GM21576 (cell line): ENCODE measurements around the gene ATP6V1F.
A peak's percentile ranks its signal among the peaks of the same experiment; 100 is the strongest.

ENCODE experiments used
- ATAC-seq: cut with Tn5 transposase; IDR thresholded peaks from one replicate; pipeline ENCODE4 v1.9.1; 2021; ENCODE audit warnings: mild to moderate bottlenecking, moderate library complexity; ENCODE audit not compliant: unreplicated experiment

ATP6V1F gene

DNA sequence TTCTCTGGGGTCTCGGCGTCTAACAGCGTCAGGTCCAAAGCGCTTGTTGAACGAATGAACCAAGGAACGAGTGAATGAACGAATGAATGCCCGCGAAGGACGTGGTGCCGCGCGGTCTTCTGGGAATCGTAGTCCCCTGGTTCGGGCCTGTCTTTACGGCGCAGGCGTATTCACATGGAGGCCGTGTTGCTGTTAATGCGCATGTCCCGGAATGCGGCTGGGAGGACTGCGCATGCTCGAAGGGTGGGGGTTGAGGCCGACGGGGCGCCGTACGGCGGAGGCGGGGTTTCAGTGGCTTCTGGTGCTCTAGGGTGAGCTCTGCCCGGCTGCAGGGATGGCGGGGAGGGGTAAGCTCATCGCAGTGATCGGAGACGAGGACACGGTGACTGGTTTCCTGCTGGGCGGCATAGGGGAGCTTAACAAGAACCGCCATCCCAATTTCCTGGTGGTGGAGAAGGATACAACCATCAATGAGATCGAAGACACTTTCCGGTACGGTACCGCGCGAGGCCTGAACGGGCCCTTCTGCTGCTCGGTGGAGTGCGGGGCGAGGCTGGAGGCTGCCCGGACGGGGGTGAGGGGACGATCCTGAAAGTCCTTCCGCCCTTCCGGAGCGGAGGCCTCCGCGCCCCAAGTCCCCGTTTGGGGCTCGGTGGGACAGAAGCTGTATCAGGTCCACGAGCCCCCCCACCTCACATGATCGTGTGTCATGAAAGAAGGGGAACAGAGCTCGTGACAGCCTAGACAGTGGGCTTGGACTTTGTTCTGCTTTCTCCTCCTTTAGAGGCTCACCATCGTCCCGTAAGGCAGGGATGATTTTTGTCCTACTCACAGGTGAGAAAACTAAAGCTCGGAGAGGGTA, at the start of gene ATP6V1F:
Gene ATP6V1F, plus strand, starts transcription at position 286 of the 862 bp plus-strand sequence. Its CDS starts 49 bp downstream, at position 335.
- peak; percentile 87 for ATAC-seq

DNA sequence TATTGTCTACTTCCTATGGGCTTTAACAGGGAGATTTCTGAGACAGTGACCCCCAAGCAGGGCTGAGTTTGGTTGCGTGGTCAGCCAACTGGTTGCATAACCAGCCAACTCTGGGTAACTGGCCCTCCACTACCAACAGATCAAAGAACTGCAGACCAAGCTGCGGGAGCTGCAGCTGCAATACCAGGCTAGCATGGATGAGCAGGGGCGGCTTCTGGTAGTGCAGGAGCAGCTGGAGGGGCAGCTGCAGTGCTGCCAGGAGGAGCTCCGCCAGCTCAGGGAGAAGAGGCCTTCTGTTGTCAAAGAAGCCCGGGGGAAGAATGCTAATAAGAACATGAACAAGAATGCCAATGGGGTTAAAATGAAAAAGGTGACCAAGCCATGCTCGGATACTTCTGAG, 48.2 kb upstream of the ATP6V1F start:
- ATAC-seq = no peak

- ATAC-seq = no peak
Observed at GRCh38 chr7:128815289-128815942, 47.2 kb upstream of the ATP6V1F start.

DNA sequence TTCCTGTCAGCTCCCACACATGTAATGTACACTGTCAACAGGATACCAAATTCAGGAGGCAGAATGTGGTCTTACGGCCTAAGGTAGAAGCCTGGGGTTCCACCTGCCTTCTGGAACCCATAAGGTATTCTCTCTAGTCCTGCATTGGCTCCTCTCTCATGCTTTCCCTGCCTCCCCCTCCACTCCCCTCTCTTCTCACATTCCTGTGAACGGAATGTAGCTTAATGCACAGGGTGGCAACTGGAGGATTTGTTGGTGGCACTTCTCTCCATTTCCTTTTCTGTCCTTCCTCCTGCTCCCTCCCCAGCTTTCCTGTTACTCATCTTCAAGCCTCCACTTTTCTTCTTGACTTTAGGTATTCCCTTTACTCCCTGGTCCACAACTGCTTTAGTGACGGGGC, 44.0 kb upstream of the ATP6V1F start:
- ATAC-seq = no peak

GRCh38 chr7:128821724-128822123, 40.9 kb upstream of the ATP6V1F start:
- ATAC-seq = no peak

DNA sequence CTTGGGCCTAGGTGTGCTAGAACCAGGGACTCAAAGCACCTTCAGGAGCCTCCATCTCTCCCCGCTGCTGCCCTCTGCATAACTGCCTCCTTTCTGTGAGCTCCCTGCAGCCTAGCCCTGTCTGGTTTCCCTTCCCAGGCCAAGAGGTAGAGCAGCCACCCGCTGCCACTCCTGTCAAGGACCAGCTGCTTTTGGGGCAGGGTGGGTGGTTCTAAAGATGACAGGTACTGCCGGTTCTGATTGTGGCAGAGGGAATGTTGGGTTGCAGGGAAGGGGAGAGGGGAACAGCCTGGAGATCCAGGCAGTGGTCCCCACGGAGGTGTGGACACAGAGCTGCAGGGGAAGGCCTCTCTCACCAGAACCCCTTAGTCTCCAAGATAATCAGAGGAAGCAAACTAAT, 36.1 kb upstream of the ATP6V1F start:
- ATAC-seq = no peak

DNA sequence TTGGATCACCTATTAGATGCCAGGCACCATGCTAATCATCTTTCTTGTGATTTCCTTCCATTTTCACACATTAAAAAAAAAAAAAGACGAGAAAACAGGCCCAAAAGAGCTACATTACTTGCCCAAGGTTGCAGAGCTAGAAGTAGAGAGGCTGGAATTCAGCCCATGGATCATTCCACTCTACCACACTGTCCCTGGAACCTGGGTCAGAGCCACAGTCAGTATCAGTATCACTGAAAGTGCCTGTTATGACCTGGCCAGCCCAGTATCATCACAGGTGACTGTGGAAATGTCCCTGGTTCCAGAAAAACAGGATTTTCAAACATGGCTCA, 35.8 kb upstream of the ATP6V1F start:
- no peak for ATAC-seq

DNA sequence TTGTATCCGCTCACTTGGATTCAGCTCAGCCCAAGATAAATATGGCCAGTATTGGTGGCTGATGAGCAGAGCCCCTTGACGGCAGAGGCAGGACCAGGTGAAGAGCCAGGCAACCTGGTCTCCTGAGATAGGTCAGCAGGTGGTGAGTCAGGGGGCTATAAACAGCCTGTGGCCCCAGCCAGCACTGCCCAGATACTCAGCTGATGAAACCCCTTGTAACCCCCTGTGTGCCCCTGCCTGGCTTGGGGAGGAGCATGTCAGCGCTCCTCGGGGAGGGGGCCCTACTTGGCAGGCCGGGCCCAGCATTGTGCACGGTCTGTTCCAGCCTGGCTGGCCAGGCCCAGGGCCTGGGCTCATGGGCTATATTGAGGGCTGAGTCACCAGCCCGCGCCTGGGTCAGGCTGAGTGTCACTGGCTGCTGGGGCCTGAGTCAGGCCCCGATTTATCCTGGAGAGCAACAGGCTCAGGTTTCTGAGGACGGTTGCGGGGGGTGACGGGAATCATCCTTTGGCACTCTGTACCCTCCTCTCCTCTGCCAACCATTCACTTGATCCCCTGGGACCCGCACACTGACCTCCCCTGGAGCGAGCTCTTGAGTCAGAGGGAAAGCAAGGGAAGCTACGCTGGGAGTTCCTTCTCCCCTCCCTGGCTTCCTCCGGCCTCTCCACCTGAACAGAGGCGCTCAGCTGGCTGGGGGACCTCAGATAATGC, 35.3 kb upstream of the ATP6V1F start:
- ATAC-seq = no peak

- no peak for ATAC-seq
Observed at GRCh38 chr7:128827971-128828711, 34.5 kb upstream of the ATP6V1F start.

DNA sequence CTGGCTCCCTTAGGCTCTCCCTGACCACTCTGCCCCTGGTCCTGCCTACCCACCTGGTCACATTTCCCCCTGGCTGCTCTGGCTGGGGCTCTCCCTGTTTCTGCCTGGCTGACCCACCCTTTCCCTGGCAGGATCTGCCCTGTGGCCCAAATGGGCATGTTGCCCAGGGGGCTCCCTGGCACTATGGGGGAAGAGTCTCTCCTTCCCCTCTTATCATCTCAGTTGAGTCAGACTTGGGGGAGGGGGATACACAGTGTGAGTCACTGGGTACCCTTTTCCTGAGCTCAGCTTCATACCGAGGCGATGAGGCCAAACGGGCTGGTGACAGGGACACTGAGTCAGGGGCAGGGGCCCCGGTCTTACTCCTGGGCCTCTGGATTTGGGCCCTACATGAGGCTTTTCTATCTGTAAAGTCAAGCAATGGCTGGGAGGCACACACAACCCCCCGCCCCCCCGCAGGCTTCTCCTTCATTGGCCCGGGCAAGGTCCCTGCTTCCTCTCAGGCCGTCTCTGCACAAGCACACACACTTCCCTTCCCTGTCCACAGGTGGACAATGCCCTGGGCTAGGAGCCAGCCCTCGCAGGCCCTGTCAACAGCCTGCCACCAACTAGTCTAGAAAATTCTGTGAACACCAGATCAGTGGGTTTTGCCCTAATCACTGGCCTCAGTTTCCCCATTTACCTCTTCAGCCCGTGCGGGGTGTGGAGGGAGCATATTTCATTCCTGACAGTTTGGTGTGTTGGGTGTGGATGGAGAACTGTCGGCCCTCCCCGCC, 33.1 kb upstream of the ATP6V1F start:
- ATAC-seq = no peak

DNA sequence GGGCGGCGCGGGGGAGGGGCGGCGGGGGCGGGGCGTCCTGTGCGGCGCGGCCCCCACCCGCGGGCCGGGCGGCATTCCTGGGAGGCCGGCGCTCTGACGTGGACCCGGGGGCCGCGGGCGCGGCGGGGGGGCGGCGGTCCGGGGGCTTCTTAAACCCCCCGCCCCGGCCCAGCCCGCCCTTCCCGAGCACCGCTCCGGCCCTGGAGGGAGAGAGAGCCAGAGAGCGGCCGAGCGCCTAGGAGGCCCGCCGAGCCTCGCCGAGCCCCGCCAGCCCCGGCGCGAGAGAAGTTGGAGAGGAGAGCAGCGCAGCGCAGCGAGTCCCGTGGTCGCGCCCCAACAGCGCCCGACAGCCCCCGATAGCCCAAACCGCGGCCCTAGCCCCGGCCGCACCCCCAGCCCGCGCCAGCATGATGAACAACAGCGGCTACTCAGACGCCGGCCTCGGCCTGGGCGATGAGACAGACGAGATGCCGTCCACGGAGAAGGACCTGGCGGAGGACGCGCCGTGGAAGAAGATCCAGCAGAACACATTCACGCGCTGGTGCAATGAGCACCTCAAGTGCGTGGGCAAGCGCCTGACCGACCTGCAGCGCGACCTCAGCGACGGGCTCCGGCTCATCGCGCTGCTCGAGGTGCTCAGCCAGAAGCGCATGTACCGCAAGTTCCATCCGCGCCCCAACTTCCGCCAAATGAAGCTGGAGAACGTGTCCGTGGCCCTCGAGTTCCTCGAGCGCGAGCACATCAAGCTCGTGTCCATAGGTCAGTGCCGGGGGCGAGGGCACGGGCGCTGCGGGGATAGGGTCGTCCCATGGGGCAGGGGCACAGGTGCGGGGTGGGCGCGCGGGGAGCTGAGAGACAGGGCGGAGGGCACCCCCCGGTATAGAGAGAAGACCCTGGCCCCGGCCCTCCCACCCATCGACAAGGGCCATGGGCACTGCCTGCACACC, 32.2 kb upstream of the ATP6V1F start, which contains the start of gene FLNC:
Gene FLNC, plus strand, starts transcription at position 176 of the 947 bp plus-strand sequence. Its CDS starts 232 bp downstream, at position 408.
- ATAC-seq = no peak

GRCh38 chr7:128831178-128831993, 31.3 kb upstream of the ATP6V1F start:
- no peak for ATAC-seq

GRCh38 chr7:128831994-128832879, 30.4 kb upstream of the ATP6V1F start:
- no peak for ATAC-seq

DNA sequence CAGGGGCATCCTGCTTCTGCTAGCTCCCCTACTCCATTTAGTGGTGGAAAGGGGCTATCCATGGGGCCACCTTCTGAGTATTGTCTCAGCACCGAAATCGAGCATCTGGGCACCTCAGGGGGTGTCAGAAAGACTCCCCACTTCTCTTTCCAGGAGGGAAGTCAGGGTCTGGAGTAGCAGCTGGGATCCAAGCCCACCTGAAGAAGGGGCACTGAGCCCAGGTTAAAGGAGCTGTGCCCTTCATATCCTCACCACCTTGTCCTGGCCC, 29.8 kb upstream of the ATP6V1F start:
- ATAC-seq = no peak

GRCh38 chr7:128833148-128833945, 29.3 kb upstream of the ATP6V1F start:
- ATAC-seq = no peak

GRCh38 chr7:128833946-128834325, 28.7 kb upstream of the ATP6V1F start:
- ATAC-seq = no peak
